Duodenal mucosa (tissue), 2 donors: ENCODE data around the gene POGLUT2.

Source experiments
- H3K27ac ChIP-seq: one replicate; pipeline ENCODE4 v1.7.0; 2013; ENCODE audit warnings: low read depth, low read length
- H3K27me3 ChIP-seq, 2 donors: one replicate each; pipeline ENCODE4 v1.7.0; 2013; ENCODE audit warnings: low read length in 2 of 2, control low read depth in 1 of 2; ENCODE audit not compliant: insufficient read depth in 2 of 2, control insufficient read depth in 1 of 2
- H3K36me3 ChIP-seq, 2 donors: one replicate each; pipeline ENCODE4 v1.7.0; 2013; ENCODE audit warnings: low read length in 2 of 2, control low read depth in 1 of 2; ENCODE audit not compliant: insufficient read depth in 2 of 2, control insufficient read depth in 1 of 2
- H3K4me1 ChIP-seq, 2 donors: one replicate each; pipeline ENCODE4 v1.7.0; 2013; ENCODE audit warnings: low read length in 2 of 2, control low read depth in 1 of 2; ENCODE audit not compliant: insufficient read depth in 2 of 2, control insufficient read depth in 1 of 2
- H3K4me3 ChIP-seq, 2 donors: one replicate each; pipeline ENCODE4 v1.7.0; 2013; ENCODE audit warnings: low read length in 2 of 2, low read depth in 1 of 2
- H3K9ac ChIP-seq, 2 donors: one replicate each; pipeline ENCODE4 v1.7.0; 2013; ENCODE audit warnings: low read length in 2 of 2, low read depth in 1 of 2
- H3K9me3 ChIP-seq, 2 donors: one replicate each; pipeline ENCODE4 v1.7.0; 2013; ENCODE audit warnings: low read length in 2 of 2, control low read depth in 1 of 2; ENCODE audit not compliant: control insufficient read depth in 1 of 2

POGLUT2 gene

GRCh38 chr13:102779436-102780159 lies 19.2 kb downstream of the POGLUT2 start:
- H3K27me3 ChIP-seq = no peaks in the 10 kb centered on the region

GRCh38 chr13:102777736-102778135 lies 21.0 kb downstream of the POGLUT2 start:
- Histone ChIP-seq H3K4me3 (no peak overlapping the region), H3K4me1 (peaks cover 0 to 6% of the 10 kb centered on the region in 2 donors), H3K9me3 (no peaks in the 10 kb centered on the region), H3K27ac (no peak overlapping the region), H3K36me3 (no peaks in the 10 kb centered on the region), H3K9ac (no peak overlapping the region), H3K27me3 (no peaks in the 10 kb centered on the region)

More at GRCh38 chr13:102779436-102780159, 19.2 kb downstream of the POGLUT2 start:
- Histone ChIP-seq H3K36me3 (no peaks in the 10 kb centered on the region), H3K4me1 (no peaks in the 10 kb centered on the region), H3K4me3 (no peak overlapping the region), H3K27ac (no peak overlapping the region), H3K9ac (no peak overlapping the region), H3K9me3 (no peaks in the 10 kb centered on the region)

GRCh38 chr13:102776271-102776670 lies 22.5 kb downstream of the POGLUT2 start:
- Histone ChIP-seq H3K27me3 (no peaks in the 10 kb centered on the region), H3K4me1 (peaks cover 2 to 9% of the 10 kb centered on the region in 2 donors)

GRCh38 chr13:102774591-102775520 lies 23.9 kb downstream of the POGLUT2 start:
- H3K36me3 ChIP-seq = no peaks in the 10 kb centered on the region
- H3K27ac ChIP-seq = no peak overlapping the region
- H3K27me3 ChIP-seq = no peaks in the 10 kb centered on the region
- H3K4me3 ChIP-seq = no peak overlapping the region
- no peaks in the 10 kb centered on the region for H3K9me3 ChIP-seq
- peaks cover 9 to 15% of the 10 kb centered on the region in 2 donors for H3K4me1 ChIP-seq
- no peak overlapping the region for H3K9ac ChIP-seq

More at GRCh38 chr13:102776271-102776670, 22.5 kb downstream of the POGLUT2 start:
- Histone ChIP-seq H3K27ac (no peak overlapping the region), H3K9ac (no peak overlapping the region), H3K9me3 (no peaks in the 10 kb centered on the region), H3K4me3 (no peak overlapping the region), H3K36me3 (no peaks in the 10 kb centered on the region)

GRCh38 chr13:102774214-102774568 lies 24.6 kb downstream of the POGLUT2 start:
- Histone ChIP-seq H3K36me3 (no peaks in the 10 kb centered on the region), H3K27me3 (no peaks in the 10 kb centered on the region), H3K4me3 (peak overlapping the region; percentile 82 to 91), H3K9me3 (no peaks in the 10 kb centered on the region), H3K4me1 (peaks cover 9 to 16% of the 10 kb centered on the region in 2 donors), H3K9ac (peak overlapping the region; percentile 73 to 74), H3K27ac (peak overlapping the region; percentile 76)

- Histone ChIP-seq H3K9ac (peak within 1 kb of the TSS; percentile 73 to 74), H3K36me3 (no peaks in the 10 kb centered on the region), H3K27ac (peak within 1 kb of the TSS; percentile 76), H3K27me3 (no peaks in the 10 kb centered on the region), H3K4me3 (peak within 1 kb of the TSS; percentile 82 to 91), H3K9me3 (no peaks in the 10 kb centered on the region), H3K4me1 (peaks cover 9 to 16% of the 10 kb centered on the region in 2 donors)
These were observed 25.1 kb downstream of the POGLUT2 start, which contains the start of gene TEX30 for GRCh38 chr13:102773441-102774213. Gene TEX30, minus strand, starts transcription at chr13:102773786. Its CDS starts 3,760 bp downstream, at chr13:102770026.

GRCh38 chr13:102772042-102772425 lies 26.7 kb downstream of the POGLUT2 start:
- Histone ChIP-seq H3K9ac (no peak overlapping the region), H3K4me3 (no peak overlapping the region), H3K9me3 (no peaks in the 10 kb centered on the region), H3K36me3 (peaks cover 0 to 4% of the 10 kb centered on the region in 2 donors), H3K27me3 (no peaks in the 10 kb centered on the region), H3K4me1 (peaks cover 9 to 16% of the 10 kb centered on the region in 2 donors), H3K27ac (no peak overlapping the region)

- no peak overlapping the region for H3K27ac ChIP-seq
- no peaks in the 10 kb centered on the region for H3K9me3 ChIP-seq
- H3K9ac ChIP-seq = no peak overlapping the region
- H3K27me3 ChIP-seq = no peaks in the 10 kb centered on the region
- no peak overlapping the region for H3K4me3 ChIP-seq
- peaks cover 0 to 4% of the 10 kb centered on the region in 2 donors for H3K36me3 ChIP-seq
- peaks cover 9 to 16% of the 10 kb centered on the region in 2 donors for H3K4me1 ChIP-seq
These were observed 27.3 kb downstream of the POGLUT2 start for GRCh38 chr13:102771298-102772041.

- no peak overlapping the region for H3K9ac ChIP-seq
- no peak overlapping the region for H3K4me3 ChIP-seq
These were observed 28.3 kb downstream of the POGLUT2 start for GRCh38 chr13:102770435-102770834.

More at GRCh38 chr13:102770435-102770834, 28.3 kb downstream of the POGLUT2 start:
- Histone ChIP-seq H3K36me3 (peaks cover 2 to 6% of the 10 kb centered on the region in 2 donors), H3K9me3 (no peaks in the 10 kb centered on the region), H3K4me1 (peaks cover 9 to 16% of the 10 kb centered on the region in 2 donors), H3K27ac (no peak overlapping the region), H3K27me3 (no peaks in the 10 kb centered on the region)
